Measurements from ENCODE around the gene CCDC148.

DNA sequence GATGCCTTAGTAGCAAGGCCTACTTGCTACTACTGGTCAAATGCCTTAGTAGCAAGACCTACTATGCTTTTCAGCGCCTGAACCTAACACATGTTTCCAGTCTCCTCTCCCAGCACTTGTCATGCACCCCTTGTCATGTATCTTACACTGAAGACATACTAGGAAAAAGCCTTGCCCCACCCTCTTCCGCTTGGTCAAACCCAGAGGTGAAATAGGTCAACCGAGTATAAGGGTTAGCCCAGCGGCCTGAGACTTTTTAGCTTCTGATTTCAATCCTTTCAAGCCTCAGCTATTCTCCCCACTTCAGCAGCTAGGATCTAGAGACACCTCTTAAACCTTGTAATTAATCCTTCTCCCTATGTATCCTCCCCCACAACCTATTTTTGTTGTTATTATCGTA, 281.6 kb downstream of the CCDC148 start:
- TF ChIP-seq EZH2 (IDR thresholded peaks at IDR 0.05; ENCODE audit: insufficient read depth, poor library complexity, severe bottlenecking): no peak
- TF ChIP-seq EZH2phosphoT487 (IDR thresholded peaks at IDR 0.05; ENCODE audit: insufficient read depth, low read depth): no peak

Measured in GM23248 (cell line).